Loucy (cell line): ENCODE measurements around the gene BCAP29.

Source experiments
- H2AFZ ChIP-seq: fragments of 200-600 bp; sonication (generic); 2 replicates; pipeline ENCODE4 v1.6.0; 2016; ENCODE audit warnings: antibody characterized with exemption, mild to moderate bottlenecking, low read length, moderate library complexity
- H3F3A ChIP-seq: fragments of 200-600 bp; 2 replicates; pipeline ENCODE4 v1.6.0; 2016; ENCODE audit warnings: antibody characterized with exemption, low read depth, mild to moderate bottlenecking
- H3K27me3 ChIP-seq: fragments of 200-600 bp; sonication (generic); 2 replicates; pipeline ENCODE4 v1.6.1; 2014; ENCODE audit warnings: low read length, mild to moderate bottlenecking; ENCODE audit not compliant: insufficient read depth, poor library complexity, severe bottlenecking
- H3K36me3 ChIP-seq: fragments of 200-600 bp; sonication (generic); 2 replicates; pipeline ENCODE4 v1.6.1; 2016; ENCODE audit warnings: low read length; ENCODE audit not compliant: insufficient read depth
- H3K4me1 ChIP-seq: fragments of 200-600 bp; sonication (generic); 2 replicates; pipeline ENCODE4 v1.5.1; 2014; ENCODE audit warnings: low read length, mild to moderate bottlenecking; ENCODE audit not compliant: insufficient read depth, poor library complexity, severe bottlenecking
- H3K4me2 ChIP-seq: fragments of 200-600 bp; sonication (generic); 2 replicates; pipeline ENCODE4 v1.6.0; 2014; ENCODE audit warnings: antibody characterized with exemption, low read length, low read depth, mild to moderate bottlenecking; ENCODE audit not compliant: poor library complexity, severe bottlenecking
- H3K4me3 ChIP-seq: fragments of 200-600 bp; sonication (generic); 2 replicates; pipeline ENCODE4 v1.5.1; 2014; ENCODE audit warnings: low read length, mild to moderate bottlenecking, mixed read lengths; ENCODE audit not compliant: poor library complexity, severe bottlenecking
- H3K79me2 ChIP-seq: fragments of 200-600 bp; sonication (generic); 2 replicates; pipeline ENCODE4 v1.6.1; 2014; ENCODE audit warnings: low read length; ENCODE audit not compliant: insufficient read depth
- H3K9ac ChIP-seq: fragments of 200-600 bp; sonication (generic); 2 replicates; pipeline ENCODE4 v1.6.0; 2014; ENCODE audit warnings: mild to moderate bottlenecking, low read depth, low read length, moderate library complexity; ENCODE audit not compliant: poor library complexity, severe bottlenecking
- H3K9me2 ChIP-seq: fragments of 200-600 bp; sonication (generic); replicated peaks from 2 replicates; pipeline ENCODE4 v1.6.1; 2016; ENCODE audit warnings: low read depth, low read length, mixed read lengths
- H3K9me3 ChIP-seq: fragments of 200-600 bp; sonication (generic); 2 replicates; pipeline ENCODE4 v1.6.1; 2014; ENCODE audit warnings: mild to moderate bottlenecking, antibody characterized with exemption, low read length, low read depth; ENCODE audit not compliant: insufficient read depth
- H4K20me1 ChIP-seq: fragments of 200-600 bp; sonication (generic); 2 replicates; pipeline ENCODE4 v1.6.0; 2014; ENCODE audit warnings: antibody characterized with exemption, low read length, mild to moderate bottlenecking; ENCODE audit not compliant: insufficient read depth, poor library complexity, severe bottlenecking
- EZH2phosphoT487 ChIP-seq: fragments of 200-600 bp; IDR thresholded peaks from 2 replicates; pipeline ENCODE4 v1.6.1; 2018; ENCODE audit warnings: antibody characterized with exemption, mild to moderate bottlenecking, moderate library complexity, borderline replicate concordance
- TF ChIP-seq, protein P1 (sequence below): fragments of 200-600 bp; sonication (generic); conservative IDR thresholded peaks from 2 replicates; pipeline ENCODE4 v1.5.1; 2014; ENCODE audit warnings: mild to moderate bottlenecking, antibody characterized with exemption, low read length

Gene BCAP29

GRCh38 chr7:107613948-107614347 is 33.9 kb downstream of the BCAP29 start:
- peaks cover 18% of the 10 kb centered on the region; the same call in 1 of the 2 replicates for H3K36me3 ChIP-seq
- no peaks in the 10 kb centered on the region for H3F3A ChIP-seq
- H3K4me1 ChIP-seq = no peaks in the 10 kb centered on the region
- H3K79me2 ChIP-seq = no peaks in the 10 kb centered on the region
- H3K9me3 ChIP-seq = no peaks in the 10 kb centered on the region
- no peaks in the 10 kb centered on the region for H3K9me2 ChIP-seq
- no peak overlapping the region for H3K9ac ChIP-seq
- H4K20me1 ChIP-seq = no peaks in the 10 kb centered on the region
- no peak overlapping the region for H3K4me3 ChIP-seq
- TF ChIP-seq EZH2phosphoT487 = no peak
- TF ChIP-seq, protein P1, sequence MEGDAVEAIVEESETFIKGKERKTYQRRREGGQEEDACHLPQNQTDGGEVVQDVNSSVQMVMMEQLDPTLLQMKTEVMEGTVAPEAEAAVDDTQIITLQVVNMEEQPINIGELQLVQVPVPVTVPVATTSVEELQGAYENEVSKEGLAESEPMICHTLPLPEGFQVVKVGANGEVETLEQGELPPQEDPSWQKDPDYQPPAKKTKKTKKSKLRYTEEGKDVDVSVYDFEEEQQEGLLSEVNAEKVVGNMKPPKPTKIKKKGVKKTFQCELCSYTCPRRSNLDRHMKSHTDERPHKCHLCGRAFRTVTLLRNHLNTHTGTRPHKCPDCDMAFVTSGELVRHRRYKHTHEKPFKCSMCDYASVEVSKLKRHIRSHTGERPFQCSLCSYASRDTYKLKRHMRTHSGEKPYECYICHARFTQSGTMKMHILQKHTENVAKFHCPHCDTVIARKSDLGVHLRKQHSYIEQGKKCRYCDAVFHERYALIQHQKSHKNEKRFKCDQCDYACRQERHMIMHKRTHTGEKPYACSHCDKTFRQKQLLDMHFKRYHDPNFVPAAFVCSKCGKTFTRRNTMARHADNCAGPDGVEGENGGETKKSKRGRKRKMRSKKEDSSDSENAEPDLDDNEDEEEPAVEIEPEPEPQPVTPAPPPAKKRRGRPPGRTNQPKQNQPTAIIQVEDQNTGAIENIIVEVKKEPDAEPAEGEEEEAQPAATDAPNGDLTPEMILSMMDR = no peak
- no peaks in the 10 kb centered on the region for H3K27me3 ChIP-seq
- no peak overlapping the region for H3K4me2 ChIP-seq
- no peak overlapping the region for H2AFZ ChIP-seq

- H3K4me2 ChIP-seq = no peak overlapping the region
- H3K27me3 ChIP-seq = no peaks in the 10 kb centered on the region
- no peaks in the 10 kb centered on the region for H4K20me1 ChIP-seq
- no peaks in the 10 kb centered on the region for H3K9me2 ChIP-seq
- H3K9ac ChIP-seq = no peak overlapping the region
- no peak overlapping the region for H3K4me3 ChIP-seq
- H3K36me3 ChIP-seq = peaks cover 18% of the 10 kb centered on the region; the same call in 1 of the 2 replicates
- no peak overlapping the region for H2AFZ ChIP-seq
- TF ChIP-seq, protein P1 = no peak
- TF ChIP-seq EZH2phosphoT487 = no peak
- no peaks in the 10 kb centered on the region for H3F3A ChIP-seq
- H3K9me3 ChIP-seq = no peaks in the 10 kb centered on the region
- no peaks in the 10 kb centered on the region for H3K79me2 ChIP-seq
- no peaks in the 10 kb centered on the region for H3K4me1 ChIP-seq
Observed at GRCh38 chr7:107614425-107614824, 34.4 kb downstream of the BCAP29 start.

GRCh38 chr7:107615910-107616680 is 36.0 kb downstream of the BCAP29 start:
- H3K4me3 ChIP-seq = no peak overlapping the region
- H3K9me3 ChIP-seq = no peaks in the 10 kb centered on the region
- peaks cover 18% of the 10 kb centered on the region; the same call in 1 of the 2 replicates for H3K36me3 ChIP-seq
- TF ChIP-seq, protein P1 = no peak
- TF ChIP-seq EZH2phosphoT487 = no peak
- H3K9ac ChIP-seq = no peak overlapping the region
- no peaks in the 10 kb centered on the region for H3K9me2 ChIP-seq
- H2AFZ ChIP-seq = no peak overlapping the region
- no peaks in the 10 kb centered on the region for H3K79me2 ChIP-seq
- no peaks in the 10 kb centered on the region for H4K20me1 ChIP-seq
- H3K4me1 ChIP-seq = no peaks in the 10 kb centered on the region
- no peaks in the 10 kb centered on the region for H3F3A ChIP-seq
- no peak overlapping the region for H3K4me2 ChIP-seq
- H3K27me3 ChIP-seq = no peaks in the 10 kb centered on the region
